Erythroblast (primary cell): ENCODE data around the gene STARD3.

ENCODE experiments used
- GATA1 ChIP-seq: IDR thresholded peaks from 2 replicates; pipeline ENCODE4 v1.6.1; 2011; ENCODE audit warnings: low read depth, mild to moderate bottlenecking, control low read depth, low read length, moderate library complexity
- POLR2A ChIP-seq: IDR thresholded peaks from 2 replicates; pipeline ENCODE4 v1.6.1; 2011; ENCODE audit warnings: mild to moderate bottlenecking, low read length

- TF ChIP-seq POLR2A, result no peak
- no peak for TF ChIP-seq GATA1
Measured at GRCh38 chr17:39659279-39660010, 22.5 kb downstream of the STARD3 start.
